HG03159 (cell line): ENCODE measurements around the gene MAP2K7.
"Not testable (repeated sequence)": the region's sequence is repeated elsewhere in the genome, so short reads cannot be mapped to it uniquely, and the experiment has no call there.

ENCODE experiments used
- ATAC-seq: cut with Tn5 transposase; IDR thresholded peaks from one replicate; pipeline ENCODE4 v1.9.1; 2021; ENCODE audit warnings: mild to moderate bottlenecking, moderate library complexity; ENCODE audit not compliant: unreplicated experiment

The MAP2K7 gene

GRCh38 chr19:7907122-7907521 is 3.4 kb downstream of the MAP2K7 start:
- no peak for ATAC-seq

GRCh38 chr19:7907544-7907943 is 3.9 kb downstream of the MAP2K7 start:
- ATAC-seq = no peak

GRCh38 chr19:7908078-7908699 is 4.5 kb downstream of the MAP2K7 start:
- no peak for ATAC-seq

GRCh38 chr19:7908742-7909461 is 5.2 kb downstream of the MAP2K7 start:
- ATAC-seq = no peak

GRCh38 chr19:7909471-7910067 is 5.9 kb downstream of the MAP2K7 start:
- ATAC-seq = no peak

GRCh38 chr19:7910321-7911161 is 6.9 kb downstream of the MAP2K7 start:
- no peak for ATAC-seq

GRCh38 chr19:7911508-7912143 is 7.9 kb downstream of the MAP2K7 start:
- no peak for ATAC-seq

GRCh38 chr19:7912144-7912696 is 8.5 kb downstream of the MAP2K7 start:
- ATAC-seq = no peak

- ATAC-seq = no peak
Observed at GRCh38 chr19:7912697-7913564, 9.3 kb downstream of the MAP2K7 start.

- no peak for ATAC-seq
Observed at GRCh38 chr19:7913652-7914051, 10.0 kb downstream of the MAP2K7 start.

- ATAC-seq = no peak
Observed at GRCh38 chr19:7914099-7914498, 10.4 kb downstream of the MAP2K7 start.

- no peak for ATAC-seq
Observed at GRCh38 chr19:7914598-7915045, 10.9 kb downstream of the MAP2K7 start, which contains the start of gene TGFBR3L. TSS of gene TGFBR3L (plus strand) at chr19:7914830.

- ATAC-seq = no peak
Observed at GRCh38 chr19:7915250-7916102, 11.8 kb downstream of the MAP2K7 start.

GRCh38 chr19:7916103-7916954 is 12.7 kb downstream of the MAP2K7 start:
- no peak for ATAC-seq

- ATAC-seq = no peak
Observed at GRCh38 chr19:7916955-7917266, 13.2 kb downstream of the MAP2K7 start.

- no peak for ATAC-seq
Observed at GRCh38 chr19:7917267-7918061, 13.8 kb downstream of the MAP2K7 start.

GRCh38 chr19:7918062-7918614 is 14.5 kb downstream of the MAP2K7 start:
- ATAC-seq = not testable (repeated sequence)
